HEK293T (cell line): ENCODE data around the gene PPDPF.

Source experiments
- CTCF ChIA-PET: fragments of 350-600 bp; formaldehyde crosslinking; extraction: SDS; loops from one replicate; lab custom pipeline; 2021; ENCODE audit warnings: antibody characterized with exemption, inconsistent platforms; lab: Yijun Ruan, JAX
- POLR2A ChIA-PET: fragments of 350-600 bp; formaldehyde crosslinking; extraction: SDS; loops from one replicate; lab custom pipeline; 2020; ENCODE audit warnings: antibody characterized with exemption, inconsistent platforms; lab: Yijun Ruan, JAX
- DNase-seq: peaks from one replicate; pipeline ENCODE4 v3.0.0; 2012; ENCODE audit warnings: mixed read lengths; ENCODE audit errors: extremely low spot score
- ARNT ChIP-seq: fragments of 450-650 bp; IDR thresholded peaks from 2 replicates; pipeline ENCODE4 v1.6.1; 2017; ENCODE audit warnings: mild to moderate bottlenecking
- BHLHE40 ChIP-seq: fragments of 450-650 bp; IDR thresholded peaks from 2 replicates; pipeline ENCODE4 v1.6.1; 2016; ENCODE audit warnings: mild to moderate bottlenecking, moderate library complexity, borderline replicate concordance
- CTBP1 ChIP-seq: fragments of 450-650 bp; IDR thresholded peaks from 2 replicates; pipeline ENCODE4 v1.6.1; 2016; ENCODE audit warnings: borderline replicate concordance
- ELF4 ChIP-seq: fragments of 450-650 bp; IDR thresholded peaks from 2 replicates; pipeline ENCODE4 v1.6.1; 2017; ENCODE audit warnings: antibody characterized with exemption
- FOXA1 ChIP-seq: fragments of 450-650 bp; IDR thresholded peaks from 2 replicates; pipeline ENCODE4 v1.6.1; 2016; ENCODE audit warnings: mild to moderate bottlenecking
- FOXK2 ChIP-seq: fragments of 450-650 bp; IDR thresholded peaks from 2 replicates; pipeline ENCODE4 v1.6.1; 2016; ENCODE audit warnings: mild to moderate bottlenecking
- FOXM1 ChIP-seq: fragments of 450-650 bp; IDR thresholded peaks from 2 replicates; pipeline ENCODE4 v1.6.1; 2017; ENCODE audit warnings: mild to moderate bottlenecking, borderline replicate concordance
- HDGF ChIP-seq: fragments of 450-650 bp; IDR thresholded peaks from 2 replicates; pipeline ENCODE4 v1.6.1; 2017; ENCODE audit warnings: antibody characterized with exemption, borderline replicate concordance
- L3MBTL2 ChIP-seq: fragments of 450-650 bp; conservative IDR thresholded peaks from 2 replicates; pipeline ENCODE4 v1.6.1; 2016; ENCODE audit warnings: mild to moderate bottlenecking
- LEF1 ChIP-seq: fragments of 450-650 bp; IDR thresholded peaks from 2 replicates; pipeline ENCODE4 v1.6.1; 2017; ENCODE audit warnings: mild to moderate bottlenecking, borderline replicate concordance
- NFRKB ChIP-seq: fragments of 450-650 bp; IDR thresholded peaks from 2 replicates; pipeline ENCODE4 v1.6.1; 2016; ENCODE audit warnings: mild to moderate bottlenecking, moderate library complexity
- PKNOX1 ChIP-seq: fragments of 450-650 bp; IDR thresholded peaks from 2 replicates; pipeline ENCODE4 v1.6.1; 2016
- SP1 ChIP-seq: fragments of 450-650 bp; IDR thresholded peaks from 2 replicates; pipeline ENCODE4 v1.6.1; 2017
- SUZ12 ChIP-seq: fragments of 450-650 bp; IDR thresholded peaks from 2 replicates; pipeline ENCODE4 v1.6.1; 2016; ENCODE audit warnings: mild to moderate bottlenecking
- TARDBP ChIP-seq: fragments of 450-650 bp; IDR thresholded peaks from 2 replicates; pipeline ENCODE4 v1.6.1; 2016
- ZNF384 ChIP-seq: fragments of 450-650 bp; IDR thresholded peaks from 2 replicates; pipeline ENCODE4 v1.6.1; 2016

The PPDPF gene

GRCh38 chr20:63497138-63497945 is 23.2 kb upstream of the PPDPF start:
- ChIA-PET CTCF (interaction anchor here (0.7 to 1.8 kb wide), 4 partner anchors 20 to 27 kb away, joined by 3 to 5 read pairs (median 5); partner anchors contain the start of gene PPDPF), POLR2A (interaction anchor here (0.6 to 2.9 kb wide), 3 partner anchors 24 to 33 kb away, joined by 3 to 26 read pairs (median 3); partner anchors contain the start of gene PPDPF)
- TF ChIP-seq NFRKB (no peak), FOXA1 (no peak), CTBP1 (no peak), SP1 (no peak), FOXM1 (no peak), ARNT (no peak), SUZ12 (no peak), BHLHE40 (no peak), PKNOX1 (no peak), FOXK2 (no peak), HDGF (no peak), ELF4 (no peak), LEF1 (no peak), ZNF384 (no peak), TARDBP (no peak), L3MBTL2 (no peak)
- no peak for DNase-seq

- no peak for TF ChIP-seq FOXA1
- TF ChIP-seq PKNOX1: no peak
- TF ChIP-seq ELF4: no peak
- no peak for TF ChIP-seq TARDBP
- no peak for TF ChIP-seq SP1
- TF ChIP-seq HDGF: no peak
- no peak for TF ChIP-seq NFRKB
- no peak for TF ChIP-seq SUZ12
- TF ChIP-seq LEF1: no peak
- no peak for TF ChIP-seq CTBP1
- ChIA-PET POLR2A (interaction anchor here (2.9 kb wide), 1 partner anchor 23 kb away, joined by 26 read pairs; the partner anchor contains the start of gene PPDPF), CTCF (no interaction called here)
- no peak for DNase-seq
These were observed 22.3 kb upstream of the PPDPF start for GRCh38 chr20:63497946-63498935.

GRCh38 chr20:63498960-63499337 is 21.6 kb upstream of the PPDPF start, which contains the start of gene EEF1A2:
EEF1A2 (minus strand) TSS chr20:63499083; CDS start chr20:63497763, 1,320 bp downstream.
- POLR2A ChIA-PET: no interaction called here
- peak; percentile 68 for DNase-seq

GRCh38 chr20:63499338-63499969 is 21.1 kb upstream of the PPDPF start:
- CTCF ChIA-PET: no interaction called here
- peak; percentile 50 for DNase-seq
- POLR2A ChIA-PET: no interaction called here
- TF ChIP-seq PKNOX1 (no peak), BHLHE40 (no peak), FOXM1 (no peak), ELF4 (no peak), L3MBTL2 (no peak)

More at GRCh38 chr20:63498960-63499337, 21.6 kb upstream of the PPDPF start, which contains the start of gene EEF1A2:
- CTCF ChIA-PET: no interaction called here
- TF ChIP-seq FOXK2: no peak
- TF ChIP-seq FOXM1: 0 out of 2 replicates have a peak, but pooled peaks have one; percentile 22

DNA sequence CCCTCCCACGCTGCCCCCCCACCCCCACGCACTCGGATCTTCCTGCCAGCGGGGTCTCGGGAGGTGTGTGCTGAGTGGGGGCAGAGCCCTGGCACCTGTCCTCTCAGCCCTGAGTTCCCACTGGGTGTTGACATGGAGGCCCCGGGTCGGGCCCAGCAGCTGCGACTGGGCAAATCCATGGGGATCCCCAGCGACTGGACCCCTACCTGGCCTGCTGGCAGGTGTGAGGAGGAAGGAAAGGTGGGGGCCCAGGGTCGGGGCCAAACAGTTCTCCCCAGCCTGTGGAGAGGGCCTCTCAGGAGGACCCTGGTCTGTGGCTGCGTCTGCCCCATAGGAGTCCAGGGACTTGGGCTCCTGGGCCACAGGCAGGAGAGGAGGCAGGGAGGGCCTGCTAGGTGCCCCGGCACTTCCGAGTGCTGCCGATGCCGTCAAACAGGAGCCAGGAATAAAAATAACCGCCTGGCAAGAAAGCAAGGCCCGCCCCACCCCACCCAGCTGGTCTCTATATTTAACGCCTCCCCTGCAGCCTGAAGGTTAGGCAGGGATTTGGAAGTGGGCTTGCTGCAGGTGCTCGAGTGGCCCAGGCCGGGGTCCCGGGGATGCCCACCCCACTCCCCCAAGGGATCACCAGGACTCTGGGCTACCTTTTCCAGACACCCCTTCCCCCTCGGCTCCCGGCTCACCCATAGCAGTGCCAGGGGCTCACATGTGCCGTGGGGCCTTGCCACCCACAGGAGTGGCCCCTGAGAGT is 20.2 kb upstream of the PPDPF start:
- DNase-seq: no peak
- TF ChIP-seq NFRKB (no peak), BHLHE40 (no peak), ELF4 (no peak), L3MBTL2 (no peak), ZNF384 (no peak), ARNT (no peak), FOXA1 (no peak), FOXK2 (no peak), SP1 (no peak), FOXM1 (no peak), SUZ12 (no peak), CTBP1 (no peak), TARDBP (no peak), LEF1 (no peak), PKNOX1 (no peak), HDGF (no peak)
- CTCF ChIA-PET: no interaction called here
- POLR2A ChIA-PET: no interaction called here
